Panc1 (cell line): ENCODE measurements around the gene MYL9.

Experiments
- POLR2AphosphoS5 ChIP-seq: IDR thresholded peaks from 2 replicates; pipeline ENCODE4 v1.6.1; 2012; ENCODE audit warnings: mild to moderate bottlenecking, low read depth, low read length, moderate library complexity
- TCF7L2 ChIP-seq: IDR thresholded peaks from 2 replicates; pipeline ENCODE4 v1.6.1; 2011; ENCODE audit warnings: mild to moderate bottlenecking, low read depth, low read length, inconsistent platforms
- TF ChIP-seq, protein P1 (sequence below): fragments of 450-650 bp; IDR thresholded peaks from 2 replicates; pipeline ENCODE4 v1.5.1; 2017; ENCODE audit warnings: mild to moderate bottlenecking
- TF ChIP-seq, protein P2 (sequence below), 2 experiments: IDR thresholded peaks; 2 replicates each; pipeline ENCODE4 v1.6.1; 2011 to 2012; ENCODE audit warnings: low read depth in 2 of 2, control low read depth in 1 of 2, low read length in 1 of 2, mild to moderate bottlenecking in 1 of 2, moderate library complexity in 1 of 2; ENCODE audit not compliant: insufficient read depth in 1 of 2

DNA sequence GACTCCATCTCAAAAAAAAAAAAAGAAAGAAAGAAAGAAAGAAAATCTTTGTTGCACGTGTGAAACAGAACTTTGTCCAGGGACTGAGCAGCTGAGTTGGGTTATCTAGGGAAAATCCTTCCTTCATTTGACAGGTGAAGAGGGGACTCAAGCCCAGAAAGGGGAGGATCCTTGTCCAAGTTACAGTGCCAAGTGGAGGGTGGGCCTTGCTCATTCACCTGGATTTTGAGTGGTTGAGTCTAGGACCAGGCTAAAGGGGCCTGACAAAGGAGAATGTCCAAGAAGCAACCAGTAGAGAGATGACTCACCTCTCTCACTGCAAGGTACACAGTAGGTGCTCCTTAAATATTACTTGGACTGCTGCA lies 34.7 kb downstream of the MYL9 start:
- TF ChIP-seq, protein P1, sequence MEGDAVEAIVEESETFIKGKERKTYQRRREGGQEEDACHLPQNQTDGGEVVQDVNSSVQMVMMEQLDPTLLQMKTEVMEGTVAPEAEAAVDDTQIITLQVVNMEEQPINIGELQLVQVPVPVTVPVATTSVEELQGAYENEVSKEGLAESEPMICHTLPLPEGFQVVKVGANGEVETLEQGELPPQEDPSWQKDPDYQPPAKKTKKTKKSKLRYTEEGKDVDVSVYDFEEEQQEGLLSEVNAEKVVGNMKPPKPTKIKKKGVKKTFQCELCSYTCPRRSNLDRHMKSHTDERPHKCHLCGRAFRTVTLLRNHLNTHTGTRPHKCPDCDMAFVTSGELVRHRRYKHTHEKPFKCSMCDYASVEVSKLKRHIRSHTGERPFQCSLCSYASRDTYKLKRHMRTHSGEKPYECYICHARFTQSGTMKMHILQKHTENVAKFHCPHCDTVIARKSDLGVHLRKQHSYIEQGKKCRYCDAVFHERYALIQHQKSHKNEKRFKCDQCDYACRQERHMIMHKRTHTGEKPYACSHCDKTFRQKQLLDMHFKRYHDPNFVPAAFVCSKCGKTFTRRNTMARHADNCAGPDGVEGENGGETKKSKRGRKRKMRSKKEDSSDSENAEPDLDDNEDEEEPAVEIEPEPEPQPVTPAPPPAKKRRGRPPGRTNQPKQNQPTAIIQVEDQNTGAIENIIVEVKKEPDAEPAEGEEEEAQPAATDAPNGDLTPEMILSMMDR = no peak
- TF ChIP-seq TCF7L2 (no peak), POLR2AphosphoS5 (no peak)
- TF ChIP-seq, protein P2, sequence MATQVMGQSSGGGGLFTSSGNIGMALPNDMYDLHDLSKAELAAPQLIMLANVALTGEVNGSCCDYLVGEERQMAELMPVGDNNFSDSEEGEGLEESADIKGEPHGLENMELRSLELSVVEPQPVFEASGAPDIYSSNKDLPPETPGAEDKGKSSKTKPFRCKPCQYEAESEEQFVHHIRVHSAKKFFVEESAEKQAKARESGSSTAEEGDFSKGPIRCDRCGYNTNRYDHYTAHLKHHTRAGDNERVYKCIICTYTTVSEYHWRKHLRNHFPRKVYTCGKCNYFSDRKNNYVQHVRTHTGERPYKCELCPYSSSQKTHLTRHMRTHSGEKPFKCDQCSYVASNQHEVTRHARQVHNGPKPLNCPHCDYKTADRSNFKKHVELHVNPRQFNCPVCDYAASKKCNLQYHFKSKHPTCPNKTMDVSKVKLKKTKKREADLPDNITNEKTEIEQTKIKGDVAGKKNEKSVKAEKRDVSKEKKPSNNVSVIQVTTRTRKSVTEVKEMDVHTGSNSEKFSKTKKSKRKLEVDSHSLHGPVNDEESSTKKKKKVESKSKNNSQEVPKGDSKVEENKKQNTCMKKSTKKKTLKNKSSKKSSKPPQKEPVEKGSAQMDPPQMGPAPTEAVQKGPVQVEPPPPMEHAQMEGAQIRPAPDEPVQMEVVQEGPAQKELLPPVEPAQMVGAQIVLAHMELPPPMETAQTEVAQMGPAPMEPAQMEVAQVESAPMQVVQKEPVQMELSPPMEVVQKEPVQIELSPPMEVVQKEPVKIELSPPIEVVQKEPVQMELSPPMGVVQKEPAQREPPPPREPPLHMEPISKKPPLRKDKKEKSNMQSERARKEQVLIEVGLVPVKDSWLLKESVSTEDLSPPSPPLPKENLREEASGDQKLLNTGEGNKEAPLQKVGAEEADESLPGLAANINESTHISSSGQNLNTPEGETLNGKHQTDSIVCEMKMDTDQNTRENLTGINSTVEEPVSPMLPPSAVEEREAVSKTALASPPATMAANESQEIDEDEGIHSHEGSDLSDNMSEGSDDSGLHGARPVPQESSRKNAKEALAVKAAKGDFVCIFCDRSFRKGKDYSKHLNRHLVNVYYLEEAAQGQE (IDR thresholded peaks at IDR 0.05; ENCODE audit: insufficient read depth in 1 of 2, low read depth in 2 of 2, low read length in 1 of 2) = no peak
